CD4-positive, alpha-beta T cell treated with Interleukin-1 beta for 1 hour (primary cell): Measurements from ENCODE around the gene PCDHGA12.
A peak's percentile ranks its signal among the peaks of the same experiment; 100 is the strongest.
"Not testable (repeated sequence)": the region's sequence is repeated elsewhere in the genome, so short reads cannot be mapped to it uniquely, and the experiment has no call there.

Source experiments
- DNase-seq, 2 donors: peaks; one replicate each; pipeline ENCODE4 v3.0.0-alpha.2; 2020 to 2022

Gene PCDHGA12

GRCh38 chr5:141430332-141431113 lies at the start of gene PCDHGA12:
PCDHGA12 (plus strand) TSS chr5:141430507; CDS start chr5:141430760, 253 bp downstream.
- DNase-seq = peak; percentile 30 to 32

- no peak for DNase-seq
Measured at GRCh38 chr5:141382469-141383294, 47.6 kb upstream of the PCDHGA12 start, which contains the start of gene PCDHGA7. PCDHGA7 (plus strand) TSS chr5:141382742; CDS start chr5:141382900, 158 bp downstream.

GRCh38 chr5:141383345-141383744 lies 47.0 kb upstream of the PCDHGA12 start:
- no peak for DNase-seq

GRCh38 chr5:141384471-141385267 lies 45.6 kb upstream of the PCDHGA12 start:
- DNase-seq = no peak

GRCh38 chr5:141387557-141388311 lies 42.6 kb upstream of the PCDHGA12 start, which contains the start of gene PCDHGB4:
PCDHGB4 (plus strand) TSS chr5:141387698; CDS start chr5:141387885, 187 bp downstream.
- peak; percentile 15 to 22 for DNase-seq

- DNase-seq = no peak
Measured at GRCh38 chr5:141388661-141389060, 41.6 kb upstream of the PCDHGA12 start.

GRCh38 chr5:141389153-141390042 lies 40.9 kb upstream of the PCDHGA12 start:
- no peak for DNase-seq

GRCh38 chr5:141392429-141393198 lies 37.7 kb upstream of the PCDHGA12 start, which contains the start of gene PCDHGA8:
PCDHGA8 (plus strand) TSS chr5:141392633; CDS start chr5:141392814, 181 bp downstream.
- DNase-seq = no peak

- DNase-seq = no peak
Measured at GRCh38 chr5:141393267-141393666, 37.0 kb upstream of the PCDHGA12 start.

GRCh38 chr5:141394401-141395187 lies 35.7 kb upstream of the PCDHGA12 start:
- not testable (repeated sequence) for DNase-seq

- DNase-seq = peak; percentile 31 to 43
Measured at GRCh38 chr5:141397756-141398551, 32.4 kb upstream of the PCDHGA12 start, which contains the start of gene PCDHGB5. PCDHGB5 (plus strand) TSS chr5:141397947; CDS start chr5:141398128, 181 bp downstream.

GRCh38 chr5:141398608-141399007 lies 31.7 kb upstream of the PCDHGA12 start:
- DNase-seq = no peak

GRCh38 chr5:141399555-141400258 lies 30.6 kb upstream of the PCDHGA12 start:
- DNase-seq = no peak

GRCh38 chr5:141402553-141403243 lies 27.6 kb upstream of the PCDHGA12 start, which contains the start of gene PCDHGA9:
PCDHGA9 (plus strand) TSS chr5:141402778; CDS start chr5:141402953, 175 bp downstream.
- DNase-seq = no peak

- no peak for DNase-seq
Measured at GRCh38 chr5:141403387-141403786, 26.9 kb upstream of the PCDHGA12 start.

- peak; percentile 17 to 44 for DNase-seq
Measured at GRCh38 chr5:141407790-141408505, 22.4 kb upstream of the PCDHGA12 start, which contains the start of gene PCDHGB6. PCDHGB6 (plus strand) TSS chr5:141408021; CDS start chr5:141408203, 182 bp downstream.
